Measurements from ENCODE around the gene CCNQ.

CCNQ gene

GRCh38 chrX:153588782-153589446, 10.0 kb downstream of the CCNQ start:
- TF ChIP-seq NFIC (IDR thresholded peaks at IDR 0.05) (no peak), TCF12 (IDR thresholded peaks at IDR 0.05; ENCODE audit: low read depth) (no peak), EGR1 (IDR thresholded peaks at IDR 0.05) (no peak), TAF1 (IDR thresholded peaks at IDR 0.05; ENCODE audit: low read depth) (no peak), RAD21 (IDR thresholded peaks at IDR 0.05; ENCODE audit: low read depth) (no peak), CREB1 (IDR thresholded peaks at IDR 0.05; ENCODE audit: low read depth) (no peak), CEBPB (IDR thresholded peaks at IDR 0.05) (no peak), ZBTB7A (IDR thresholded peaks at IDR 0.05; ENCODE audit: low read depth) (no peak), EP300 (IDR thresholded peaks at IDR 0.05; ENCODE audit: borderline replicate concordance) (no peak)

GRCh38 chrX:153588021-153588781, 10.7 kb downstream of the CCNQ start:
- TF ChIP-seq ZBTB7A (IDR thresholded peaks at IDR 0.05; ENCODE audit: low read depth) (no peak), CEBPB (IDR thresholded peaks at IDR 0.05) (no peak), YY1 (IDR thresholded peaks at IDR 0.05; ENCODE audit: low read depth) (no peak), EGR1 (IDR thresholded peaks at IDR 0.05) (no peak)

GRCh38 chrX:153587342-153587741, 11.6 kb downstream of the CCNQ start:
- TF ChIP-seq CREB1 (IDR thresholded peaks at IDR 0.05; ENCODE audit: low read depth) (no peak), TCF12 (IDR thresholded peaks at IDR 0.05; ENCODE audit: low read depth) (no peak), TEAD4 (IDR thresholded peaks at IDR 0.05) (no peak), RAD21 (IDR thresholded peaks at IDR 0.05; ENCODE audit: low read depth) (no peak), ZBTB7A (IDR thresholded peaks at IDR 0.05; ENCODE audit: low read depth) (no peak), FOXM1 (IDR thresholded peaks at IDR 0.05; ENCODE audit: borderline replicate concordance, low read depth) (no peak), USF1 (IDR thresholded peaks at IDR 0.05) (no peak), NFIC (IDR thresholded peaks at IDR 0.05) (no peak), EP300 (IDR thresholded peaks at IDR 0.05; ENCODE audit: borderline replicate concordance) (no peak), MAX (IDR thresholded peaks at IDR 0.05) (no peak), YY1 (IDR thresholded peaks at IDR 0.05; ENCODE audit: low read depth) (no peak), EGR1 (IDR thresholded peaks at IDR 0.05) (no peak), TAF1 (IDR thresholded peaks at IDR 0.05; ENCODE audit: low read depth) (no peak), CEBPB (IDR thresholded peaks at IDR 0.05) (no peak), REST (IDR thresholded peaks at IDR 0.05; ENCODE audit: low read depth) (no peak)

GRCh38 chrX:153585827-153586226, 13.1 kb downstream of the CCNQ start:
- TF ChIP-seq TEAD4 (IDR thresholded peaks at IDR 0.05) (no peak), MAX (IDR thresholded peaks at IDR 0.05) (no peak), NFIC (IDR thresholded peaks at IDR 0.05) (no peak), EP300 (IDR thresholded peaks at IDR 0.05; ENCODE audit: borderline replicate concordance) (no peak), ZBTB7A (IDR thresholded peaks at IDR 0.05; ENCODE audit: low read depth) (no peak), CEBPB (IDR thresholded peaks at IDR 0.05) (no peak)

- no peak for TF ChIP-seq CEBPB (IDR thresholded peaks at IDR 0.05)
- no peak for TF ChIP-seq TCF12 (IDR thresholded peaks at IDR 0.05; ENCODE audit: low read depth)
- no peak for TF ChIP-seq ZBTB7A (IDR thresholded peaks at IDR 0.05; ENCODE audit: low read depth)
- TF ChIP-seq MAX (IDR thresholded peaks at IDR 0.05): no peak
- TF ChIP-seq FOXM1 (IDR thresholded peaks at IDR 0.05; ENCODE audit: borderline replicate concordance, low read depth): no peak
- TF ChIP-seq EGR1 (IDR thresholded peaks at IDR 0.05): no peak
- TF ChIP-seq NFIC (IDR thresholded peaks at IDR 0.05): no peak
- TF ChIP-seq RAD21 (IDR thresholded peaks at IDR 0.05; ENCODE audit: low read depth): no peak
- TF ChIP-seq TEAD4 (IDR thresholded peaks at IDR 0.05): no peak
- no peak for TF ChIP-seq USF1 (IDR thresholded peaks at IDR 0.05)
- no peak for TF ChIP-seq TAF1 (IDR thresholded peaks at IDR 0.05; ENCODE audit: low read depth)
- no peak for TF ChIP-seq REST (IDR thresholded peaks at IDR 0.05; ENCODE audit: low read depth)
- no peak for TF ChIP-seq CREB1 (IDR thresholded peaks at IDR 0.05; ENCODE audit: low read depth)
- TF ChIP-seq EP300 (IDR thresholded peaks at IDR 0.05; ENCODE audit: borderline replicate concordance): no peak
- no peak for TF ChIP-seq YY1 (IDR thresholded peaks at IDR 0.05; ENCODE audit: low read depth)
Observed at GRCh38 chrX:153583433-153583832, 15.5 kb downstream of the CCNQ start.

Measured in Ishikawa (cell line).